GM23338 (cell line): Measurements from ENCODE around the gene KLHL33. TPM values are rescaled to one million over a fixed set of nuclear protein-coding genes. Genes with fewer than 3 reads are reported as not detected.

Experiments used
- ATAC-seq: fragments of 200-7000 bp; cut with Tn5 transposase; 3 replicates; pipeline ENCODE4 v1.9.1; 2020
- DNase-seq: peaks from one replicate; pipeline ENCODE4 v3.0.0-alpha.2; 2015; ENCODE audit warnings: low spot score
- H2AFZ ChIP-seq: fragments of 200-600 bp; sonication (generic); 2 replicates; pipeline ENCODE4 v1.8.0; 2016; ENCODE audit warnings: antibody characterized with exemption, mild to moderate bottlenecking, moderate library complexity
- H3F3A ChIP-seq: fragments of 200-600 bp; sonication (generic); replicated peaks from 2 replicates; pipeline ENCODE4 v1.8.0; 2017; ENCODE audit warnings: antibody characterized with exemption, mixed run types, low read depth
- H3K27ac ChIP-seq: fragments of 200-600 bp; sonication (generic); 2 replicates; pipeline ENCODE4 v1.6.1; 2016; ENCODE audit warnings: low read depth
- H3K27me3 ChIP-seq: fragments of 200-600 bp; sonication (generic); 2 replicates; pipeline ENCODE4 v1.8.0; 2016; ENCODE audit warnings: mild to moderate bottlenecking, mixed run types, moderate library complexity; ENCODE audit not compliant: insufficient read depth
- H3K36me3 ChIP-seq: fragments of 200-600 bp; sonication (generic); 2 replicates; pipeline ENCODE4 v1.8.0; 2016; ENCODE audit warnings: mild to moderate bottlenecking; ENCODE audit not compliant: insufficient read depth
- H3K4me1 ChIP-seq: fragments of 200-600 bp; sonication (generic); 2 replicates; pipeline ENCODE4 v1.8.0; 2016; ENCODE audit warnings: mild to moderate bottlenecking, moderate library complexity; ENCODE audit not compliant: insufficient read depth
- H3K4me2 ChIP-seq: fragments of 200-600 bp; sonication (generic); 2 replicates; pipeline ENCODE4 v1.7.1; 2017; ENCODE audit warnings: mixed run types
- H3K4me3 ChIP-seq: fragments of 200-600 bp; sonication (generic); 2 replicates; pipeline ENCODE4 v1.6.1; 2016; ENCODE audit warnings: mixed run types
- H3K79me2 ChIP-seq: fragments of 200-600 bp; sonication (generic); replicated peaks from 2 replicates; pipeline ENCODE4 v1.8.0; 2017; ENCODE audit warnings: mild to moderate bottlenecking; ENCODE audit not compliant: insufficient read depth
- H3K9me2 ChIP-seq: fragments of 200-600 bp; sonication (generic); 2 replicates; pipeline ENCODE4 v1.8.0; 2017; ENCODE audit not compliant: insufficient read depth
- H4K20me1 ChIP-seq: fragments of 200-600 bp; sonication (generic); replicated peaks from 2 replicates; pipeline ENCODE4 v1.8.0; 2017; ENCODE audit warnings: mild to moderate bottlenecking; ENCODE audit not compliant: insufficient read depth
- H3K27ac Mint-ChIP-seq: 2 replicates; pipeline ENCODE4 v1.8.0; 2020; ENCODE audit warnings: inconsistent platforms, mild to moderate bottlenecking, moderate library complexity, mixed read lengths
- H3K27me3 Mint-ChIP-seq: 3 replicates; pipeline ENCODE4 v1.8.0; 2022; ENCODE audit warnings: low read depth, mild to moderate bottlenecking, moderate library complexity, mixed read lengths, inconsistent platforms; ENCODE audit not compliant: insufficient read depth, poor library complexity
- H3K36me3 Mint-ChIP-seq: 3 replicates; pipeline ENCODE4 v1.8.0; 2021; ENCODE audit warnings: low read depth, mild to moderate bottlenecking, inconsistent platforms, moderate library complexity, mixed read lengths
- H3K4me1 Mint-ChIP-seq: 3 replicates; pipeline ENCODE4 v1.8.0; 2020; ENCODE audit warnings: mild to moderate bottlenecking, inconsistent platforms, mixed read lengths
- H3K4me3 Mint-ChIP-seq: 3 replicates; pipeline ENCODE4 v1.8.0; 2021; ENCODE audit warnings: moderate library complexity, mild to moderate bottlenecking, inconsistent platforms, mixed read lengths
- H3K9me3 Mint-ChIP-seq: 3 replicates; pipeline ENCODE4 v1.8.0; 2020; ENCODE audit warnings: moderate library complexity, mild to moderate bottlenecking, inconsistent platforms, mixed read lengths
- CREB1 ChIP-seq: fragments of 250-450 bp; sonication (Bioruptor Pico); IDR thresholded peaks from 2 replicates; pipeline ENCODE4 v1.5.0; 2020; ENCODE audit warnings: low read depth, mild to moderate bottlenecking, moderate library complexity
- EZH2 ChIP-seq: fragments of 200-600 bp; sonication (generic); IDR thresholded peaks from one replicate; pipeline ENCODE4 v1.8.0; 2017; ENCODE audit warnings: antibody characterized with exemption, mild to moderate bottlenecking, low read depth; ENCODE audit not compliant: unreplicated experiment
- EZH2phosphoT487 ChIP-seq: fragments of 200-600 bp; sonication (generic); IDR thresholded peaks from one replicate; pipeline ENCODE4 v1.8.1; 2018; ENCODE audit warnings: antibody characterized with exemption; ENCODE audit not compliant: unreplicated experiment
- NANOG ChIP-seq: IDR thresholded peaks from 2 replicates; pipeline ENCODE4 v1.6.1; 2016; ENCODE audit warnings: antibody characterized with exemption, borderline replicate concordance
- POLR2AphosphoS5 ChIP-seq: IDR thresholded peaks from 2 replicates; pipeline ENCODE4 v1.6.1; 2016; ENCODE audit warnings: antibody characterized with exemption, low read depth
- STAT1 ChIP-seq: IDR thresholded peaks from one replicate; pipeline ENCODE4 v1.6.1; 2016; ENCODE audit warnings: antibody characterized with exemption; ENCODE audit not compliant: unreplicated experiment
- ZNF114 ChIP-seq: fragments of 250-450 bp; sonication (Bioruptor Pico); IDR thresholded peaks from 2 replicates; pipeline ENCODE4 v1.5.0; 2020; ENCODE audit warnings: mild to moderate bottlenecking, moderate library complexity
- ZNF331 ChIP-seq: fragments of 250-450 bp; sonication (Bioruptor Pico); IDR thresholded peaks from 2 replicates; pipeline ENCODE4 v1.5.0; 2020; ENCODE audit warnings: low read depth, mild to moderate bottlenecking, moderate library complexity
- polyA plus RNA-seq: library from polyadenylated mRNA; unstranded; fragments of >200 nt; fragmentation: Nextera tagmentation; extraction: Ambion mirVana; gene quantifications from 2 replicates; pipeline ENCODE4 v1.2.1, GENCODE V29; 2016
- total RNA-seq: library from RNA; depleted of rRNA; stranded (reverse); fragments of >200 nt; shearing (Covaris generic); gene quantifications from 2 replicates; pipeline ENCODE4 v1.2.3, GENCODE V29; 2014
- TF ChIP-seq, protein P1 (sequence below): fragments of 250-450 bp; sonication (Bioruptor Pico); IDR thresholded peaks from 2 replicates; pipeline ENCODE4 v1.5.0; 2020; ENCODE audit warnings: mild to moderate bottlenecking, moderate library complexity
- TF ChIP-seq, protein P2 (sequence below): IDR thresholded peaks from 2 replicates; pipeline ENCODE4 v1.6.1; 2016; ENCODE audit warnings: antibody characterized with exemption
- TF ChIP-seq, protein P3 (sequence below), 2 experiments: fragments of 200-600 bp in 1 of 2; sonication (generic) in 1 of 2; conservative IDR thresholded peaks; 2 replicates each; pipeline versions ENCODE4 v1.5.1 to v1.6.1; 2016 to 2017; ENCODE audit warnings: antibody characterized with exemption in 2 of 2, low read depth in 2 of 2, mild to moderate bottlenecking in 2 of 2, moderate library complexity in 1 of 2

KLHL33 gene
- total and polyA plus RNA-seq, 2 experiments from 2014 or later: 0.15 to 0.35 TPM

DNA sequence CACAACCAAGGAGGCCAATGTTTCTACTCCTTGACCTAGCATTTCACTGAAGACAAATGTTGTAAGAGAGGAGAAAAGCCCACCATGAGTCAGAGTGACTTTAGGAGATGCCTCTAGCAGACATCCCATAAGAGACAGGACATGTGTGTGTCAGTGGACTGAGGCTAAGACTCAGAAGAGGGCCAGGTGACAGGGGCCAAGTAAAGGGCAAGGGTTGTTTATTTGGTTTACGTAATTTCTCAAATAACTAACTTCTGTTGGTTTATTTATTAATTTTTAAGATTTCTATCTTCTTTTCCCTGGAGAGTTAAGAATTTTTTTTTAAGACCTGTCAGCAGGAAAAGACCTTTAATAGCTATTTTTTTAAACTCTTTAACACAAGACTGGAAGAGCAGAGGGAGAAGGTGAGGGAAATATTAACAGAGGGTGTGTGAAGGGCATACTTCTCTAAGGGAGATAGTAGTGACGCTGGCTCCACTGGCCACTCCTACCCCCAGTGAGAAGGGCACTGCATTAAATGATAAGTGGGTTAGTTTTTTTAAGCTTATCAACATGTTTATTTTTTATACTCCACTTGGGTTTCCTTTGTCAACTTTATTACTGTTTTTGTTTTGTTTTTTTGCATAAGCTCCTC is 36.7 kb upstream of the KLHL33 start:
- Mint-ChIP-seq H3K9me3 (no peaks in the 10 kb centered on the region), H3K4me3 (no peak overlapping the region), H3K36me3 (peaks cover 65% of the 10 kb centered on the region), H3K27ac (0 out of 2 replicates have a peak overlapping the region, but pooled peaks have one; percentile 11), H3K27me3 (peaks cover 14% of the 10 kb centered on the region), H3K4me1 (peaks cover 20% of the 10 kb centered on the region; the same call in 2 of the 3 replicates)
- ATAC-seq: no peak
- Histone ChIP-seq H4K20me1 (peaks cover 3% of the 10 kb centered on the region), H3K27ac (peak overlapping the region; percentile 28; the same call in 1 of the 2 replicates), H3F3A (peaks cover 18% of the 10 kb centered on the region; the same call in 1 of the 2 replicates), H3K4me3 (no peak overlapping the region), H3K79me2 (peaks cover 40% of the 10 kb centered on the region), H3K4me1 (peaks cover 19% of the 10 kb centered on the region), H3K27me3 (no peaks in the 10 kb centered on the region), H3K9me2 (no peaks in the 10 kb centered on the region), H2AFZ (no peak overlapping the region), H3K4me2 (no peak overlapping the region), H3K36me3 (peaks cover 45% of the 10 kb centered on the region)
- DNase-seq: no peak
- TF ChIP-seq EZH2: no peak

DNA sequence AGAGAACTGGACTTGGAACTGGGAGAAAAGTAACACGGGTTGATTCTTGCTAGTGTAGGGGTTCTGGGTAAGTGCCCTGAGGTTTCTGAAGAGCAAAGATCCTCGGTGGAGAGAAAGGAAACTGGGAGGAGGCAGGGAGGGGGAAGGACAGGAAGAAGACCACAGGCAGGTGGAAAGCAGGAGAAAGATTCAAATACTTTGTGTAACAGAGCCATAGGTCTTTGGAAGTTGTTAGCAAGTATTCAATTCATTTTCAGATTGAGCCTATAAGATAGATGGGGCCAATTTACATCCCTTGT is 34.6 kb upstream of the KLHL33 start:
- H3K36me3 ChIP-seq: peaks cover 26% of the 10 kb centered on the region
- no peaks in the 10 kb centered on the region for H3K27me3 ChIP-seq
- Mint-ChIP-seq H3K27ac (peak overlapping the region; percentile 5; the same call in 1 of the 2 replicates), H3K27me3 (peaks cover 14% of the 10 kb centered on the region), H3K9me3 (no peaks in the 10 kb centered on the region), H3K4me1 (peaks cover 20% of the 10 kb centered on the region; the same call in 2 of the 3 replicates), H3K4me3 (peak overlapping the region; percentile 99), H3K36me3 (peaks cover 44% of the 10 kb centered on the region)
- no peaks in the 10 kb centered on the region for H3K9me2 ChIP-seq
- ATAC-seq (no peak), DNase-seq (peak; percentile 44)
- H3K4me3 ChIP-seq: peak overlapping the region; percentile 91
- peak overlapping the region; percentile 93; the same call in 1 of the 2 replicates for H2AFZ ChIP-seq
- H3F3A ChIP-seq: peaks cover 14% of the 10 kb centered on the region; the same call in 1 of the 2 replicates
- H3K27ac ChIP-seq: 0 out of 2 replicates have a peak overlapping the region, but pooled peaks have one; percentile 70
- H4K20me1 ChIP-seq: peaks cover 3% of the 10 kb centered on the region
- TF ChIP-seq, protein P1, sequence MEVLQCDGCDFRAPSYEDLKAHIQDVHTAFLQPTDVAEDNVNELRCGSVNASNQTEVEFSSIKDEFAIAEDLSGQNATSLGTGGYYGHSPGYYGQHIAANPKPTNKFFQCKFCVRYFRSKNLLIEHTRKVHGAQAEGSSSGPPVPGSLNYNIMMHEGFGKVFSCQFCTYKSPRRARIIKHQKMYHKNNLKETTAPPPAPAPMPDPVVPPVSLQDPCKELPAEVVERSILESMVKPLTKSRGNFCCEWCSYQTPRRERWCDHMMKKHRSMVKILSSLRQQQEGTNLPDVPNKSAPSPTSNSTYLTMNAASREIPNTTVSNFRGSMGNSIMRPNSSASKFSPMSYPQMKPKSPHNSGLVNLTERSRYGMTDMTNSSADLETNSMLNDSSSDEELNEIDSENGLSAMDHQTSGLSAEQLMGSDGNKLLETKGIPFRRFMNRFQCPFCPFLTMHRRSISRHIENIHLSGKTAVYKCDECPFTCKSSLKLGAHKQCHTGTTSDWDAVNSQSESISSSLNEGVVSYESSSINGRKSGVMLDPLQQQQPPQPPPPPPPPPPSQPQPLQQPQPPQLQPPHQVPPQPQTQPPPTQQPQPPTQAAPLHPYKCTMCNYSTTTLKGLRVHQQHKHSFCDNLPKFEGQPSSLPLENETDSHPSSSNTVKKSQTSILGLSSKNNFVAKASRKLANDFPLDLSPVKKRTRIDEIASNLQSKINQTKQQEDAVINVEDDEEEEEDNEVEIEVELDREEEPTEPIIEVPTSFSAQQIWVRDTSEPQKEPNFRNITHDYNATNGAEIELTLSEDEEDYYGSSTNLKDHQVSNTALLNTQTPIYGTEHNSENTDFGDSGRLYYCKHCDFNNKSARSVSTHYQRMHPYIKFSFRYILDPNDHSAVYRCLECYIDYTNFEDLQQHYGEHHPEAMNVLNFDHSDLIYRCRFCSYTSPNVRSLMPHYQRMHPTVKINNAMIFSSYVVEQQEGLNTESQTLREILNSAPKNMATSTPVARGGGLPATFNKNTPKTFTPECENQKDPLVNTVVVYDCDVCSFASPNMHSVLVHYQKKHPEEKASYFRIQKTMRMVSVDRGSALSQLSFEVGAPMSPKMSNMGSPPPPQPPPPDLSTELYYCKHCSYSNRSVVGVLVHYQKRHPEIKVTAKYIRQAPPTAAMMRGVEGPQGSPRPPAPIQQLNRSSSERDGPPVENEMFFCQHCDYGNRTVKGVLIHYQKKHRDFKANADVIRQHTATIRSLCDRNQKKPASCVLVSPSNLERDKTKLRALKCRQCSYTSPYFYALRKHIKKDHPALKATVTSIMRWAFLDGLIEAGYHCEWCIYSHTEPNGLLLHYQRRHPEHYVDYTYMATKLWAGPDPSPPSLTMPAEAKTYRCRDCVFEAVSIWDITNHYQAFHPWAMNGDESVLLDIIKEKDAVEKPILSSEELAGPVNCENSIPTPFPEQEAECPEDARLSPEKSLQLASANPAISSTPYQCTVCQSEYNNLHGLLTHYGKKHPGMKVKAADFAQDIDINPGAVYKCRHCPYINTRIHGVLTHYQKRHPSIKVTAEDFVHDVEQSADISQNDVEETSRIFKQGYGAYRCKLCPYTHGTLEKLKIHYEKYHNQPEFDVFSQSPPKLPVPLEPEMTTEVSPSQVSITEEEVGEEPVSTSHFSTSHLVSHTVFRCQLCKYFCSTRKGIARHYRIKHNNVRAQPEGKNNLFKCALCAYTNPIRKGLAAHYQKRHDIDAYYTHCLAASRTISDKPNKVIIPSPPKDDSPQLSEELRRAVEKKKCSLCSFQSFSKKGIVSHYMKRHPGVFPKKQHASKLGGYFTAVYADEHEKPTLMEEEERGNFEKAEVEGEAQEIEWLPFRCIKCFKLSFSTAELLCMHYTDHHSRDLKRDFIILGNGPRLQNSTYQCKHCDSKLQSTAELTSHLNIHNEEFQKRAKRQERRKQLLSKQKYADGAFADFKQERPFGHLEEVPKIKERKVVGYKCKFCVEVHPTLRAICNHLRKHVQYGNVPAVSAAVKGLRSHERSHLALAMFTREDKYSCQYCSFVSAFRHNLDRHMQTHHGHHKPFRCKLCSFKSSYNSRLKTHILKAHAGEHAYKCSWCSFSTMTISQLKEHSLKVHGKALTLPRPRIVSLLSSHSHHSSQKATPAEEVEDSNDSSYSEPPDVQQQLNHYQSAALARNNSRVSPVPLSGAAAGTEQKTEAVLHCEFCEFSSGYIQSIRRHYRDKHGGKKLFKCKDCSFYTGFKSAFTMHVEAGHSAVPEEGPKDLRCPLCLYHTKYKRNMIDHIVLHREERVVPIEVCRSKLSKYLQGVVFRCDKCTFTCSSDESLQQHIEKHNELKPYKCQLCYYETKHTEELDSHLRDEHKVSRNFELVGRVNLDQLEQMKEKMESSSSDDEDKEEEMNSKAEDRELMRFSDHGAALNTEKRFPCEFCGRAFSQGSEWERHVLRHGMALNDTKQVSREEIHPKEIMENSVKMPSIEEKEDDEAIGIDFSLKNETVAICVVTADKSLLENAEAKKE (CRISPR knock-in tag): no peak
- TF ChIP-seq STAT1: no peak
- TF ChIP-seq, protein P2, sequence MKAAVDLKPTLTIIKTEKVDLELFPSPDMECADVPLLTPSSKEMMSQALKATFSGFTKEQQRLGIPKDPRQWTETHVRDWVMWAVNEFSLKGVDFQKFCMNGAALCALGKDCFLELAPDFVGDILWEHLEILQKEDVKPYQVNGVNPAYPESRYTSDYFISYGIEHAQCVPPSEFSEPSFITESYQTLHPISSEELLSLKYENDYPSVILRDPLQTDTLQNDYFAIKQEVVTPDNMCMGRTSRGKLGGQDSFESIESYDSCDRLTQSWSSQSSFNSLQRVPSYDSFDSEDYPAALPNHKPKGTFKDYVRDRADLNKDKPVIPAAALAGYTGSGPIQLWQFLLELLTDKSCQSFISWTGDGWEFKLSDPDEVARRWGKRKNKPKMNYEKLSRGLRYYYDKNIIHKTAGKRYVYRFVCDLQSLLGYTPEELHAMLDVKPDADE: no peak
- TF ChIP-seq CREB1 (CRISPR knock-in tag): no peak
- TF ChIP-seq ZNF114 (CRISPR knock-in tag): no peak
- no peak for TF ChIP-seq ZNF331
- no peak for TF ChIP-seq POLR2AphosphoS5
- TF ChIP-seq, protein P3, sequence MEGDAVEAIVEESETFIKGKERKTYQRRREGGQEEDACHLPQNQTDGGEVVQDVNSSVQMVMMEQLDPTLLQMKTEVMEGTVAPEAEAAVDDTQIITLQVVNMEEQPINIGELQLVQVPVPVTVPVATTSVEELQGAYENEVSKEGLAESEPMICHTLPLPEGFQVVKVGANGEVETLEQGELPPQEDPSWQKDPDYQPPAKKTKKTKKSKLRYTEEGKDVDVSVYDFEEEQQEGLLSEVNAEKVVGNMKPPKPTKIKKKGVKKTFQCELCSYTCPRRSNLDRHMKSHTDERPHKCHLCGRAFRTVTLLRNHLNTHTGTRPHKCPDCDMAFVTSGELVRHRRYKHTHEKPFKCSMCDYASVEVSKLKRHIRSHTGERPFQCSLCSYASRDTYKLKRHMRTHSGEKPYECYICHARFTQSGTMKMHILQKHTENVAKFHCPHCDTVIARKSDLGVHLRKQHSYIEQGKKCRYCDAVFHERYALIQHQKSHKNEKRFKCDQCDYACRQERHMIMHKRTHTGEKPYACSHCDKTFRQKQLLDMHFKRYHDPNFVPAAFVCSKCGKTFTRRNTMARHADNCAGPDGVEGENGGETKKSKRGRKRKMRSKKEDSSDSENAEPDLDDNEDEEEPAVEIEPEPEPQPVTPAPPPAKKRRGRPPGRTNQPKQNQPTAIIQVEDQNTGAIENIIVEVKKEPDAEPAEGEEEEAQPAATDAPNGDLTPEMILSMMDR (conservative IDR thresholded peaks at IDR 0.05; ENCODE audit: low read depth in 2 of 2): no peak
- TF ChIP-seq EZH2phosphoT487: no peak
- TF ChIP-seq EZH2: no peak
- no peak for TF ChIP-seq NANOG
- H3K79me2 ChIP-seq: peaks cover 40% of the 10 kb centered on the region
- peaks cover 19% of the 10 kb centered on the region for H3K4me1 ChIP-seq
- peak overlapping the region; percentile 98 for H3K4me2 ChIP-seq
